Measurements from ENCODE around the gene ARFGEF3.

Gene ARFGEF3

GRCh38 chr6:138234363-138234762 is 72.6 kb downstream of the ARFGEF3 start:
- TF ChIP-seq CTCF (IDR thresholded peaks at IDR 0.05), result no peak
- no peak for TF ChIP-seq ZFX (IDR thresholded peaks at IDR 0.05; ENCODE audit: borderline replicate concordance)
- peak overlapping the region; percentile 100 for H3K27ac ChIP-seq

GRCh38 chr6:138235205-138235604 is 73.5 kb downstream of the ARFGEF3 start:
- H3K27ac ChIP-seq, result peak overlapping the region; percentile 100
- TF ChIP-seq CTCF (IDR thresholded peaks at IDR 0.05) (no peak), ZFX (IDR thresholded peaks at IDR 0.05; ENCODE audit: borderline replicate concordance) (no peak)

- H3K27ac ChIP-seq, result peak overlapping the region; percentile 100
- TF ChIP-seq CTCF (IDR thresholded peaks at IDR 0.05), result no peak
- TF ChIP-seq ZFX (IDR thresholded peaks at IDR 0.05; ENCODE audit: borderline replicate concordance), result no peak
Observed at GRCh38 chr6:138235693-138236092, 74.0 kb downstream of the ARFGEF3 start.

- peak overlapping the region; percentile 100 for H3K27ac ChIP-seq
- TF ChIP-seq CTCF (IDR thresholded peaks at IDR 0.05) (no peak), ZFX (IDR thresholded peaks at IDR 0.05; ENCODE audit: borderline replicate concordance) (no peak)
Observed at GRCh38 chr6:138237463-138237862, 75.7 kb downstream of the ARFGEF3 start.

GRCh38 chr6:138238368-138238767 is 76.6 kb downstream of the ARFGEF3 start:
- H3K27ac ChIP-seq, result peak overlapping the region; percentile 100
- TF ChIP-seq ZFX (IDR thresholded peaks at IDR 0.05; ENCODE audit: borderline replicate concordance), result no peak
- TF ChIP-seq CTCF (IDR thresholded peaks at IDR 0.05), result no peak

- H3K27ac ChIP-seq, result peak overlapping the region; percentile 100
- TF ChIP-seq CTCF (IDR thresholded peaks at IDR 0.05) (no peak), ZFX (IDR thresholded peaks at IDR 0.05; ENCODE audit: borderline replicate concordance) (no peak)
Observed at GRCh38 chr6:138239774-138240173, 78.0 kb downstream of the ARFGEF3 start.

- TF ChIP-seq ZFX (IDR thresholded peaks at IDR 0.05; ENCODE audit: borderline replicate concordance), result no peak
- TF ChIP-seq CTCF (IDR thresholded peaks at IDR 0.05), result no peak
- peak overlapping the region; percentile 100 for H3K27ac ChIP-seq
Observed at GRCh38 chr6:138240476-138241245, 78.9 kb downstream of the ARFGEF3 start.

Measured in 22Rv1 (cell line).